ENCODE results near the gene SMAD5.

The SMAD5 gene

DNA sequence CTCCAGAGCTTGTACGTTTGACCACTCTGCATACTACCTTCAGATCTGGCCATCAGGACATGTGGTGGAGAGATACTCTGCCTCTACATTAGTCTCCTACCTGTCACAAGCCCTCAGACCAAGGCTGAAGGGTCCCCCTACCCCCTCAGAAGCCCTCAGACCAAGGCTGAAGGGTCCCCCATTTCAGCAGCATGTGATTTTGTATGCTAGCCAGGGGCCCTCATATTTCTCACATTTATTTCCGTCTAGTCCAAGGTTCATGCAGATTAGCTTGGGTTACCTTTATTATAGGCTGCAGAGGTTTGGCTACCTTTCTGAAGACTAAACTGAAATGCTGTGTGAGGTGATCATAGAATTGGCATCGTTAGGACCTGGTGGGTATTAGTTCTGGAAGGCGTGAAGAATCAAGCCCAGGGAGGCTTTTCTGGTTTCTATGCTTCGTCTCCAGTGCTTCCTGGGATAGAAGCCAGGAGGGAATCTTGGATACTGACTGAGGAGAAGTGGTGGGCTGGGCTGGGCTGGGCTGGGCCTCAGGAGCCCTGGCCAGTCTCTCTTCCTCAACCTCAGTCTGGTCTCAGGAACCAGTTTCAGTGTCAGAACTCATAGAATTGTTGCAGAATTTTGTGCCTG, 57.6 kb downstream of the SMAD5 start:
- Histone ChIP-seq H3K4me3 (ENCODE audit: low read depth, low read length) (no peak overlapping the region), H3K9me3 (ENCODE audit: control insufficient read depth, insufficient read depth, low read depth, low read length) (no peaks in the 10 kb centered on the region), H3K4me1 (ENCODE audit: control insufficient read depth, insufficient read depth, low read length) (no peaks in the 10 kb centered on the region; the same call in 1 of the 2 replicates), H3K36me3 (ENCODE audit: control insufficient read depth in 2 of 2, insufficient read depth in 1 of 2, low read length in 2 of 2) (peaks cover 0 to 38% of the 10 kb centered on the region in 2 experiments; a peak in 1 of 3 replicates), H3K27ac (ENCODE audit: extremely low read depth, low read depth, low read length) (no peak overlapping the region)
- TF ChIP-seq, protein P1, sequence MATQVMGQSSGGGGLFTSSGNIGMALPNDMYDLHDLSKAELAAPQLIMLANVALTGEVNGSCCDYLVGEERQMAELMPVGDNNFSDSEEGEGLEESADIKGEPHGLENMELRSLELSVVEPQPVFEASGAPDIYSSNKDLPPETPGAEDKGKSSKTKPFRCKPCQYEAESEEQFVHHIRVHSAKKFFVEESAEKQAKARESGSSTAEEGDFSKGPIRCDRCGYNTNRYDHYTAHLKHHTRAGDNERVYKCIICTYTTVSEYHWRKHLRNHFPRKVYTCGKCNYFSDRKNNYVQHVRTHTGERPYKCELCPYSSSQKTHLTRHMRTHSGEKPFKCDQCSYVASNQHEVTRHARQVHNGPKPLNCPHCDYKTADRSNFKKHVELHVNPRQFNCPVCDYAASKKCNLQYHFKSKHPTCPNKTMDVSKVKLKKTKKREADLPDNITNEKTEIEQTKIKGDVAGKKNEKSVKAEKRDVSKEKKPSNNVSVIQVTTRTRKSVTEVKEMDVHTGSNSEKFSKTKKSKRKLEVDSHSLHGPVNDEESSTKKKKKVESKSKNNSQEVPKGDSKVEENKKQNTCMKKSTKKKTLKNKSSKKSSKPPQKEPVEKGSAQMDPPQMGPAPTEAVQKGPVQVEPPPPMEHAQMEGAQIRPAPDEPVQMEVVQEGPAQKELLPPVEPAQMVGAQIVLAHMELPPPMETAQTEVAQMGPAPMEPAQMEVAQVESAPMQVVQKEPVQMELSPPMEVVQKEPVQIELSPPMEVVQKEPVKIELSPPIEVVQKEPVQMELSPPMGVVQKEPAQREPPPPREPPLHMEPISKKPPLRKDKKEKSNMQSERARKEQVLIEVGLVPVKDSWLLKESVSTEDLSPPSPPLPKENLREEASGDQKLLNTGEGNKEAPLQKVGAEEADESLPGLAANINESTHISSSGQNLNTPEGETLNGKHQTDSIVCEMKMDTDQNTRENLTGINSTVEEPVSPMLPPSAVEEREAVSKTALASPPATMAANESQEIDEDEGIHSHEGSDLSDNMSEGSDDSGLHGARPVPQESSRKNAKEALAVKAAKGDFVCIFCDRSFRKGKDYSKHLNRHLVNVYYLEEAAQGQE (tag by site-specific recombination; IDR thresholded peaks at IDR 0.05): no peak
- TF ChIP-seq, protein P2, sequence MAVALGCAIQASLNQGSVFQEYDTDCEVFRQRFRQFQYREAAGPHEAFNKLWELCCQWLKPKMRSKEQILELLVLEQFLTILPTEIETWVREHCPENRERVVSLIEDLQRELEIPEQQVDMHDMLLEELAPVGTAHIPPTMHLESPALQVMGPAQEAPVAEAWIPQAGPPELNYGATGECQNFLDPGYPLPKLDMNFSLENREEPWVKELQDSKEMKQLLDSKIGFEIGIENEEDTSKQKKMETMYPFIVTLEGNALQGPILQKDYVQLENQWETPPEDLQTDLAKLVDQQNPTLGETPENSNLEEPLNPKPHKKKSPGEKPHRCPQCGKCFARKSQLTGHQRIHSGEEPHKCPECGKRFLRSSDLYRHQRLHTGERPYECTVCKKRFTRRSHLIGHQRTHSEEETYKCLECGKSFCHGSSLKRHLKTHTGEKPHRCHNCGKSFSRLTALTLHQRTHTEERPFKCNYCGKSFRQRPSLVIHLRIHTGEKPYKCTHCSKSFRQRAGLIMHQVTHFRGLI (tag by site-specific recombination; IDR thresholded peaks at IDR 0.05): 0 out of 2 replicates have a peak, but pooled peaks have one; percentile 16
- ChIA-PET POLR2A (no interaction called here), CTCF (interaction anchor here (0.8 to 1.1 kb wide), 2 partner anchors 22 to 624 kb away, joined by 3 to 4 read pairs; no protein-coding TSS in a partner anchor)

DNA sequence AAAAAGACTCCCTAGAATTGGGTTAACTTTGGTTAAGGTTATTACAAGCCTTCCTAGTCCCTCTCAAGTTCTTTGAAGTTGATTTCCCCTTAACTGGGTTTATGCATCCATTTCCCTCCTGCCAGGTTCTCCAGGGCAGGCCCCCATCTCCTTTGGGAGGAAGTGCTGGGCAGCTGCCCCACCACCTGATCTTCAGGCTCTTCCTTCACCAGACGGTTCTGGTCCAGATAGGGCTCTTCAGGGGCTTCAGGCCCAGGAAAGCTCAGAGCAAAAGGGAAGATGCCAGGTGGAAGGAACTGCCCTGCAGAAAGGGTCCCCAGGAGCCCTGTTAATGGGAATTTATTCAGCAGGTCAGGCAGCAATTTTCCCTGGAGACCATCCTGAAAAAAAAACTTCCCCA, 58.3 kb downstream of the SMAD5 start:
- H3K36me3 ChIP-seq (ENCODE audit: control insufficient read depth in 2 of 2, insufficient read depth in 1 of 2, low read length in 2 of 2): peaks cover 0 to 37% of the 10 kb centered on the region in 2 experiments; a peak in 1 of 3 replicates
- H3K9me3 ChIP-seq (ENCODE audit: control insufficient read depth, insufficient read depth, low read depth, low read length): no peaks in the 10 kb centered on the region
- POLR2A ChIA-PET: interaction anchor here (0.6 kb wide), 1 partner anchor 290 kb away, joined by 4 read pairs; no protein-coding TSS in a partner anchor
- H3K4me3 ChIP-seq (ENCODE audit: low read depth, low read length): no peak overlapping the region
- H3K27ac ChIP-seq (ENCODE audit: extremely low read depth, low read depth, low read length): no peak overlapping the region
- CTCF ChIA-PET: interaction anchor here (0.9 kb wide), 1 partner anchor 39 kb away, joined by 5 read pairs; no protein-coding TSS in a partner anchor
- H3K4me1 ChIP-seq (ENCODE audit: control insufficient read depth, insufficient read depth, low read length): no peaks in the 10 kb centered on the region; the same call in 1 of the 2 replicates
- TF ChIP-seq ZNF366 (tag by site-specific recombination; conservative IDR thresholded peaks at IDR 0.05) (no peak), SP3 (tag by site-specific recombination; IDR thresholded peaks at IDR 0.05) (no peak), ZNF426 (tag by site-specific recombination; IDR thresholded peaks at IDR 0.05) (no peak), ZNF571 (tag by site-specific recombination; IDR thresholded peaks at IDR 0.05) (no peak), ZNF501 (tag by site-specific recombination; IDR thresholded peaks at IDR 0.05) (no peak), YY2 (tag by site-specific recombination; IDR thresholded peaks at IDR 0.05) (no peak), ZNF510 (tag by site-specific recombination; IDR thresholded peaks at IDR 0.05; ENCODE audit: insufficient replicate concordance) (no peak), GFI1B (tag by site-specific recombination; IDR thresholded peaks at IDR 0.05) (no peak), HOXD13 (CRISPR knock-in tag; IDR thresholded peaks at IDR 0.05; ENCODE audit: borderline replicate concordance) (no peak), ZNF626 (tag by site-specific recombination; IDR thresholded peaks at IDR 0.05) (no peak), ZSCAN23 (tag by site-specific recombination; IDR thresholded peaks at IDR 0.05) (no peak)
- TF ChIP-seq, protein P3, sequence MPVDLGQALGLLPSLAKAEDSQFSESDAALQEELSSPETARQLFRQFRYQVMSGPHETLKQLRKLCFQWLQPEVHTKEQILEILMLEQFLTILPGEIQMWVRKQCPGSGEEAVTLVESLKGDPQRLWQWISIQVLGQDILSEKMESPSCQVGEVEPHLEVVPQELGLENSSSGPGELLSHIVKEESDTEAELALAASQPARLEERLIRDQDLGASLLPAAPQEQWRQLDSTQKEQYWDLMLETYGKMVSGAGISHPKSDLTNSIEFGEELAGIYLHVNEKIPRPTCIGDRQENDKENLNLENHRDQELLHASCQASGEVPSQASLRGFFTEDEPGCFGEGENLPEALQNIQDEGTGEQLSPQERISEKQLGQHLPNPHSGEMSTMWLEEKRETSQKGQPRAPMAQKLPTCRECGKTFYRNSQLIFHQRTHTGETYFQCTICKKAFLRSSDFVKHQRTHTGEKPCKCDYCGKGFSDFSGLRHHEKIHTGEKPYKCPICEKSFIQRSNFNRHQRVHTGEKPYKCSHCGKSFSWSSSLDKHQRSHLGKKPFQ (tag by site-specific recombination; IDR thresholded peaks at IDR 0.05): no peak
- TF ChIP-seq, protein P4, sequence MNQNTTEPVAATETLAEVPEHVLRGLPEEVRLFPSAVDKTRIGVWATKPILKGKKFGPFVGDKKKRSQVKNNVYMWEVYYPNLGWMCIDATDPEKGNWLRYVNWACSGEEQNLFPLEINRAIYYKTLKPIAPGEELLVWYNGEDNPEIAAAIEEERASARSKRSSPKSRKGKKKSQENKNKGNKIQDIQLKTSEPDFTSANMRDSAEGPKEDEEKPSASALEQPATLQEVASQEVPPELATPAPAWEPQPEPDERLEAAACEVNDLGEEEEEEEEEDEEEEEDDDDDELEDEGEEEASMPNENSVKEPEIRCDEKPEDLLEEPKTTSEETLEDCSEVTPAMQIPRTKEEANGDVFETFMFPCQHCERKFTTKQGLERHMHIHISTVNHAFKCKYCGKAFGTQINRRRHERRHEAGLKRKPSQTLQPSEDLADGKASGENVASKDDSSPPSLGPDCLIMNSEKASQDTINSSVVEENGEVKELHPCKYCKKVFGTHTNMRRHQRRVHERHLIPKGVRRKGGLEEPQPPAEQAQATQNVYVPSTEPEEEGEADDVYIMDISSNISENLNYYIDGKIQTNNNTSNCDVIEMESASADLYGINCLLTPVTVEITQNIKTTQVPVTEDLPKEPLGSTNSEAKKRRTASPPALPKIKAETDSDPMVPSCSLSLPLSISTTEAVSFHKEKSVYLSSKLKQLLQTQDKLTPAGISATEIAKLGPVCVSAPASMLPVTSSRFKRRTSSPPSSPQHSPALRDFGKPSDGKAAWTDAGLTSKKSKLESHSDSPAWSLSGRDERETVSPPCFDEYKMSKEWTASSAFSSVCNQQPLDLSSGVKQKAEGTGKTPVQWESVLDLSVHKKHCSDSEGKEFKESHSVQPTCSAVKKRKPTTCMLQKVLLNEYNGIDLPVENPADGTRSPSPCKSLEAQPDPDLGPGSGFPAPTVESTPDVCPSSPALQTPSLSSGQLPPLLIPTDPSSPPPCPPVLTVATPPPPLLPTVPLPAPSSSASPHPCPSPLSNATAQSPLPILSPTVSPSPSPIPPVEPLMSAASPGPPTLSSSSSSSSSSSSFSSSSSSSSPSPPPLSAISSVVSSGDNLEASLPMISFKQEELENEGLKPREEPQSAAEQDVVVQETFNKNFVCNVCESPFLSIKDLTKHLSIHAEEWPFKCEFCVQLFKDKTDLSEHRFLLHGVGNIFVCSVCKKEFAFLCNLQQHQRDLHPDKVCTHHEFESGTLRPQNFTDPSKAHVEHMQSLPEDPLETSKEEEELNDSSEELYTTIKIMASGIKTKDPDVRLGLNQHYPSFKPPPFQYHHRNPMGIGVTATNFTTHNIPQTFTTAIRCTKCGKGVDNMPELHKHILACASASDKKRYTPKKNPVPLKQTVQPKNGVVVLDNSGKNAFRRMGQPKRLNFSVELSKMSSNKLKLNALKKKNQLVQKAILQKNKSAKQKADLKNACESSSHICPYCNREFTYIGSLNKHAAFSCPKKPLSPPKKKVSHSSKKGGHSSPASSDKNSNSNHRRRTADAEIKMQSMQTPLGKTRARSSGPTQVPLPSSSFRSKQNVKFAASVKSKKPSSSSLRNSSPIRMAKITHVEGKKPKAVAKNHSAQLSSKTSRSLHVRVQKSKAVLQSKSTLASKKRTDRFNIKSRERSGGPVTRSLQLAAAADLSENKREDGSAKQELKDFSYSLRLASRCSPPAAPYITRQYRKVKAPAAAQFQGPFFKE (tag by site-specific recombination; IDR thresholded peaks at IDR 0.05; ENCODE audit: borderline replicate concordance): no peak
- TF ChIP-seq, protein P5, sequence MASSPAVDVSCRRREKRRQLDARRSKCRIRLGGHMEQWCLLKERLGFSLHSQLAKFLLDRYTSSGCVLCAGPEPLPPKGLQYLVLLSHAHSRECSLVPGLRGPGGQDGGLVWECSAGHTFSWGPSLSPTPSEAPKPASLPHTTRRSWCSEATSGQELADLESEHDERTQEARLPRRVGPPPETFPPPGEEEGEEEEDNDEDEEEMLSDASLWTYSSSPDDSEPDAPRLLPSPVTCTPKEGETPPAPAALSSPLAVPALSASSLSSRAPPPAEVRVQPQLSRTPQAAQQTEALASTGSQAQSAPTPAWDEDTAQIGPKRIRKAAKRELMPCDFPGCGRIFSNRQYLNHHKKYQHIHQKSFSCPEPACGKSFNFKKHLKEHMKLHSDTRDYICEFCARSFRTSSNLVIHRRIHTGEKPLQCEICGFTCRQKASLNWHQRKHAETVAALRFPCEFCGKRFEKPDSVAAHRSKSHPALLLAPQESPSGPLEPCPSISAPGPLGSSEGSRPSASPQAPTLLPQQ (tag by site-specific recombination; IDR thresholded peaks at IDR 0.05): no peak
- TF ChIP-seq, protein P6, sequence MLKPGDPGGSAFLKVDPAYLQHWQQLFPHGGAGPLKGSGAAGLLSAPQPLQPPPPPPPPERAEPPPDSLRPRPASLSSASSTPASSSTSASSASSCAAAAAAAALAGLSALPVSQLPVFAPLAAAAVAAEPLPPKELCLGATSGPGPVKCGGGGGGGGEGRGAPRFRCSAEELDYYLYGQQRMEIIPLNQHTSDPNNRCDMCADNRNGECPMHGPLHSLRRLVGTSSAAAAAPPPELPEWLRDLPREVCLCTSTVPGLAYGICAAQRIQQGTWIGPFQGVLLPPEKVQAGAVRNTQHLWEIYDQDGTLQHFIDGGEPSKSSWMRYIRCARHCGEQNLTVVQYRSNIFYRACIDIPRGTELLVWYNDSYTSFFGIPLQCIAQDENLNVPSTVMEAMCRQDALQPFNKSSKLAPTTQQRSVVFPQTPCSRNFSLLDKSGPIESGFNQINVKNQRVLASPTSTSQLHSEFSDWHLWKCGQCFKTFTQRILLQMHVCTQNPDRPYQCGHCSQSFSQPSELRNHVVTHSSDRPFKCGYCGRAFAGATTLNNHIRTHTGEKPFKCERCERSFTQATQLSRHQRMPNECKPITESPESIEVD (tag by site-specific recombination; IDR thresholded peaks at IDR 0.05): no peak

Measured in HEK293 (cell line).